ENCODE measurements around the gene ZDHHC4. TPM values are rescaled to one million over a fixed set of nuclear protein-coding genes. Genes with fewer than 3 reads are reported as not detected.
"Not testable (repeated sequence)": the region's sequence is repeated elsewhere in the genome, so short reads cannot be mapped to it uniquely, and the experiment has no call there.

ZDHHC4 gene
- total RNA-seq, 1 donor from 2014 or later = 23.0 TPM

- no peak for ATAC-seq
Observed at GRCh38 chr7:6607651-6608051, 30.4 kb downstream of the ZDHHC4 start.

GRCh38 chr7:6608081-6608480 is 30.8 kb downstream of the ZDHHC4 start:
- ATAC-seq = no peak

GRCh38 chr7:6608794-6609193 is 31.5 kb downstream of the ZDHHC4 start:
- no peak for ATAC-seq

- ATAC-seq = no peak
Observed at GRCh38 chr7:6612819-6613218, 35.6 kb downstream of the ZDHHC4 start.

GRCh38 chr7:6613706-6614105 is 36.5 kb downstream of the ZDHHC4 start:
- no peak for ATAC-seq

GRCh38 chr7:6614953-6615722 is 37.9 kb downstream of the ZDHHC4 start, which contains the start of gene ZNF853:
Gene ZNF853, plus strand, starts transcription at chr7:6615610. Its CDS starts 565 bp downstream, at chr7:6616175.
- peak; percentile 47 for ATAC-seq

GRCh38 chr7:6615723-6616555 is 38.7 kb downstream of the ZDHHC4 start:
- peak; percentile 27 for ATAC-seq

- no peak for ATAC-seq
Observed at GRCh38 chr7:6616854-6617643, 39.8 kb downstream of the ZDHHC4 start.

GRCh38 chr7:6618621-6619020 is 41.4 kb downstream of the ZDHHC4 start:
- no peak for ATAC-seq

- no peak for ATAC-seq
Observed at GRCh38 chr7:6619961-6620360, 42.7 kb downstream of the ZDHHC4 start.

GRCh38 chr7:6621195-6622133 is 44.2 kb downstream of the ZDHHC4 start:
- ATAC-seq = no peak

- ATAC-seq = no peak
Observed at GRCh38 chr7:6622134-6622710, 45.0 kb downstream of the ZDHHC4 start.

GRCh38 chr7:6623589-6624245 is 46.5 kb downstream of the ZDHHC4 start:
- ATAC-seq = no peak

- ATAC-seq = no peak
Observed at GRCh38 chr7:6624246-6624611, 47.0 kb downstream of the ZDHHC4 start.

- peak; percentile 89 for ATAC-seq
Observed at GRCh38 chr7:6628045-6628444, 50.8 kb downstream of the ZDHHC4 start.

GRCh38 chr7:6630007-6630849 is 53.0 kb downstream of the ZDHHC4 start:
- peak; percentile 45 for ATAC-seq

GRCh38 chr7:6631605-6632004 is 54.4 kb downstream of the ZDHHC4 start:
- ATAC-seq = peak; percentile 37

- ATAC-seq = no peak
Observed at GRCh38 chr7:6634021-6634420, 56.8 kb downstream of the ZDHHC4 start.

- not testable (repeated sequence) for ATAC-seq
Observed at GRCh38 chr7:6634971-6635370, 57.7 kb downstream of the ZDHHC4 start.

All from esophagus mucosa (tissue), 1 donor.